NB4 (cell line): ENCODE measurements around the gene IL36RN.
A peak's percentile ranks its signal among the peaks of the same experiment; 100 is the strongest.

Source experiments
- DNase-seq: peaks from one replicate; pipeline ENCODE4 v3.0.0; 2010; ENCODE audit warnings: low read depth
- H3K4me3 ChIP-seq: one replicate; pipeline ENCODE4 v1.5.1; 2011; ENCODE audit warnings: mild to moderate bottlenecking, low read depth, low read length, moderate library complexity
- MAX ChIP-seq: IDR thresholded peaks from 2 replicates; pipeline ENCODE4 v1.6.1; 2011; ENCODE audit warnings: low read depth, low read length
- MYC ChIP-seq: IDR thresholded peaks from 2 replicates; pipeline ENCODE4 v1.6.1; 2011; ENCODE audit warnings: low read depth, low read length
- POLR2A ChIP-seq: IDR thresholded peaks from 2 replicates; pipeline ENCODE4 v1.6.1; 2011; ENCODE audit warnings: mild to moderate bottlenecking; ENCODE audit not compliant: insufficient read length; ENCODE audit errors: extremely low read depth
- TF ChIP-seq, protein P1 (sequence below): IDR thresholded peaks from one replicate; pipeline ENCODE4 v1.5.1; 2012; ENCODE audit warnings: low read depth, low read length

IL36RN gene

DNA sequence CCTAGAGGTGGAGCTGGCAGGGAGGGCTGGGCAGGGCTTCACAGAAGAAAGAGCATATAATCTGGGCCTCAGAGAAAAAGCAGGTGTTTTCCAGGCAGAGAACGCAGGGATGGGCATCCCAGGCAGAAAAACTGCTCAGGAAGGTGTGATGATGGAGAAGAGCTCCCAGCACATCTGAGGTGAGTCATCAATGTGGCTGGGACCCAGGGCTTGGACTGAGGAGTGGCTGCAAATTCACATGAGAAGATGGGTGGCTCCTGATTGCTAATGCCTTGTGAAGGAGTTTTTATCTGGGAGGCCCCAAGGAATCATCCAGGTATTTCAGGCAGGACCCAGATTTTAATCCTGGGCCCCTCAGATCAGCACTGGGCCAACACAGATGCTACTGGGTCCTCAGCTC lies 18.9 kb downstream of the IL36RN start:
- no peak overlapping the region for H3K4me3 ChIP-seq
- TF ChIP-seq, protein P1, sequence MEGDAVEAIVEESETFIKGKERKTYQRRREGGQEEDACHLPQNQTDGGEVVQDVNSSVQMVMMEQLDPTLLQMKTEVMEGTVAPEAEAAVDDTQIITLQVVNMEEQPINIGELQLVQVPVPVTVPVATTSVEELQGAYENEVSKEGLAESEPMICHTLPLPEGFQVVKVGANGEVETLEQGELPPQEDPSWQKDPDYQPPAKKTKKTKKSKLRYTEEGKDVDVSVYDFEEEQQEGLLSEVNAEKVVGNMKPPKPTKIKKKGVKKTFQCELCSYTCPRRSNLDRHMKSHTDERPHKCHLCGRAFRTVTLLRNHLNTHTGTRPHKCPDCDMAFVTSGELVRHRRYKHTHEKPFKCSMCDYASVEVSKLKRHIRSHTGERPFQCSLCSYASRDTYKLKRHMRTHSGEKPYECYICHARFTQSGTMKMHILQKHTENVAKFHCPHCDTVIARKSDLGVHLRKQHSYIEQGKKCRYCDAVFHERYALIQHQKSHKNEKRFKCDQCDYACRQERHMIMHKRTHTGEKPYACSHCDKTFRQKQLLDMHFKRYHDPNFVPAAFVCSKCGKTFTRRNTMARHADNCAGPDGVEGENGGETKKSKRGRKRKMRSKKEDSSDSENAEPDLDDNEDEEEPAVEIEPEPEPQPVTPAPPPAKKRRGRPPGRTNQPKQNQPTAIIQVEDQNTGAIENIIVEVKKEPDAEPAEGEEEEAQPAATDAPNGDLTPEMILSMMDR: no peak
- TF ChIP-seq MAX (no peak), POLR2A (no peak), MYC (no peak)
- no peak for DNase-seq

DNA sequence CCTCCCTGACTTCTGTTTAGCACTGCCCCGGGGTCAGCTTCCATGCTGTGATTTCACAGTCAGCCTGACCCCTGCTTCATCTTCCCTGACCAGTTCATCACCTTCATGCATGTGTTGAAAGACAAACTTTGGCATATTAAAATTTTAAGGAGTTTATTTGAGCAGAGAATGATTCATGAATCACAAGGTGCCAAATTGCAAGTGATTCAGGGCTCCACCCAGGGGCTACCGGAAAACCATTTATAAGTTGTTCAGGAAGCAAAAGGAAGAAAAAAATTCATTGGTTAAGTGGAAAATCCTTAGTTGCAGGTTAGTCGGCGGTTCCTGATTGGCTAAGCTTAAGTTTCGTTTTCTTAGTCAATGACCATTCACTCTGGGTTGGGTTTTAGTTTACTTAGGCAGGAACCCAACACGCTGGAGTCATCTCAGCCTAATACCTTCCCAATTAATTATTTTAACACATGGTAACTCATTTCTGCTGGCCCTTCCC lies 19.4 kb downstream of the IL36RN start:
- H3K4me3 ChIP-seq: no peak overlapping the region
- no peak for DNase-seq
- TF ChIP-seq POLR2A (no peak), MAX (no peak), MYC (no peak)
- TF ChIP-seq, protein P1: no peak

DNA sequence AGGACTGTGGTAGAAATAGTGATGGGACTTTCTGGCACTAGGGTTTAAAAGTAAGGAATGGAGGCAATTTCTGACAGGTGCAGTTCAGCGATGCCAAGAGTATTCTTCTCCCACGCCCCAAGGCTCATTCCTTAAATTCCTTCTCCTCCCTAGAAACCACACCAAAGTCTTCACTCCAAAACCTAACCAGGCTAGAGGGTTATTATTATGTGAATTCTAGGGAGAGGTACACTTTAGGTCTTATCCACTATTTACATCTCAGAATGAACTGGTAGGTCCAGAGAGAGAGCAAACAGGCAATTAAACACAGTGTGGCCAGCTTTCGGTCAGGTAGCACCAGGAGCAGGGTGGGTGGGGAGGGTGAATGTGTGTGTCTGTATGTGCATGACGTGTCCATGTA lies 20.1 kb downstream of the IL36RN start:
- H3K4me3 ChIP-seq: no peak overlapping the region
- no peak for DNase-seq
- no peak for TF ChIP-seq MAX
- no peak for TF ChIP-seq POLR2A
- no peak for TF ChIP-seq MYC
- TF ChIP-seq, protein P1: no peak

DNA sequence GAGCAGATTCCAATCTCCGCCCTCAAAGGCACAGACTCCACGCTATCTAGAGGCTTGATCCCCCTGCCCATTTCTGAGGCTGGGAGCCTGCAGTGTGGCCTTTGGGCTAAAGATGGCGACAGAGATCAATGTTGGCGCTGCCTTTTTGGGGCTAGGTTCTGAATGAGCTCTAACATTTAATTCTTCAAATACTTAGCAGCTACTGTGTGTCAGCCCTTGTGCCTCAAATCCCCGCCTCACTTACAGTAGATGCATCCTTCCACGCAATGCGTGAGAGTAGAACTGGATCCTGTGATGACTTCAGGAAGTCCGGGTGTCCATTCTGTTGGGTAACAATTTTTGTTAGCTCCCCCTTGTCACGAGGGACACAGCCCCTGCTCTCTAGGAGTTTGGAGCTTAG lies 21.1 kb downstream of the IL36RN start:
- peak; percentile 65 for DNase-seq
- H3K4me3 ChIP-seq: no peak overlapping the region
- TF ChIP-seq, protein P1: peak; percentile 98
- TF ChIP-seq POLR2A (no peak), MAX (0 out of 2 replicates have a peak, but pooled peaks have one; percentile 25), MYC (no peak)

GRCh38 chr2:113081488-113082210 lies 22.7 kb downstream of the IL36RN start:
- no peak for DNase-seq
- H3K4me3 ChIP-seq: no peak overlapping the region
- TF ChIP-seq POLR2A: no peak
- no peak for TF ChIP-seq MYC
- no peak for TF ChIP-seq MAX
- TF ChIP-seq, protein P1: no peak
